Activated CD8-positive, alpha-beta T cell treated with anti-CD3 and anti-CD28 coated beads for 36 hours (primary cell): ENCODE results near the gene LTB. TPM values are rescaled to one million over a fixed set of nuclear protein-coding genes. Genes with fewer than 3 reads are reported as not detected.

Experiments
- ATAC-seq: fragments of 200-7000 bp; cut with Tn5 transposase; one replicate; pipeline ENCODE4 v1.10.0; 2021; ENCODE audit warnings: mild to moderate bottlenecking, moderate library complexity
- CTCF ChIA-PET: fragments of 350-600 bp; sonication (Branson Sonifier 250); formaldehyde crosslinking; loops from one replicate; lab custom pipeline; 2021; ENCODE audit warnings: antibody characterized with exemption; lab: Charles Lee
- POLR2A ChIA-PET: fragments of 350-600 bp; sonication (Branson Sonifier 250); formaldehyde crosslinking; loops from one replicate; lab custom pipeline; 2021; ENCODE audit warnings: antibody characterized with exemption; lab: Charles Lee
- DNase-seq: peaks from one replicate; pipeline ENCODE4 v3.0.0-alpha.2; 2020
- H3K27ac Mint-ChIP-seq: one replicate; pipeline ENCODE4 v1.8.0; 2021; ENCODE audit warnings: mild to moderate bottlenecking, mixed read lengths
- H3K27me3 Mint-ChIP-seq: one replicate; pipeline ENCODE4 v1.8.0; 2021; ENCODE audit warnings: mixed read lengths
- H3K36me3 Mint-ChIP-seq: one replicate; pipeline ENCODE4 v1.8.0; 2021; ENCODE audit warnings: low read depth, mixed read lengths
- H3K4me1 Mint-ChIP-seq: one replicate; pipeline ENCODE4 v1.8.0; 2021; ENCODE audit warnings: low read depth, mixed read lengths
- H3K4me3 Mint-ChIP-seq: one replicate; pipeline ENCODE4 v1.8.0; 2021; ENCODE audit warnings: mild to moderate bottlenecking, moderate library complexity, mixed read lengths
- H3K9me3 Mint-ChIP-seq: one replicate; pipeline ENCODE4 v1.8.0; 2021; ENCODE audit warnings: mixed read lengths
- CTCF ChIP-seq: fragments of 200-600 bp; IDR thresholded peaks from one replicate; pipeline ENCODE4 v1.8.0; 2022; ENCODE audit warnings: antibody characterized with exemption, mild to moderate bottlenecking
- intact Hi-C: fragments of 100-400 bp; cut with micrococcal nuclease; formaldehyde crosslinking; loops from one replicate; pipeline ENCODE4 v1.10.0; 2022
- total RNA-seq, 2 experiments: library from RNA; stranded (reverse); gene quantifications; one replicate each; pipeline ENCODE4 v1.2.3, GENCODE V29; 2021

LTB gene
- total RNA-seq, 2 experiments from 2014 or later: 368 to 375 TPM

GRCh38 chr6:31617010-31617409, 34.8 kb upstream of the LTB start:
- no peaks in the 10 kb centered on the region for H3K27me3 Mint-ChIP-seq
- peak overlapping the region; percentile 95 for H3K4me3 Mint-ChIP-seq
- ATAC-seq (no peak), DNase-seq (no peak)
- peaks cover 48% of the 10 kb centered on the region for H3K4me1 Mint-ChIP-seq
- intact Hi-C loops: no loop called here
- POLR2A ChIA-PET: interaction anchor here (0.7 to 5.1 kb wide), 10 partner anchors 10 to 75 kb away, joined by 3 to 18 read pairs (median 4); partner anchors contain the start of genes CSNK2B and DDX39B
- H3K9me3 Mint-ChIP-seq: no peaks in the 10 kb centered on the region
- H3K36me3 Mint-ChIP-seq: peaks cover 40% of the 10 kb centered on the region
- CTCF ChIA-PET: interaction anchor here (0.8 to 11.2 kb wide), 8 partner anchors 22 to 124 kb away, joined by 3 to 132 read pairs (median 5); partner anchors contain the start of genes ATP6V1G2, LST1, NCR3 and TNF
- TF ChIP-seq CTCF: no peak
- H3K27ac Mint-ChIP-seq: peak overlapping the region; percentile 96

GRCh38 chr6:31615748-31616147, 33.5 kb upstream of the LTB start:
- H3K9me3 Mint-ChIP-seq: no peaks in the 10 kb centered on the region
- H3K27me3 Mint-ChIP-seq: no peaks in the 10 kb centered on the region
- ChIA-PET POLR2A (interaction anchor here (0.9 to 5.1 kb wide), 6 partner anchors 17 to 191 kb away, joined by 3 to 18 read pairs (median 3); partner anchors contain the start of genes BAG6, LSM2 and MICB), CTCF (interaction anchor here (1.0 to 11.2 kb wide), 5 partner anchors 20 to 121 kb away, joined by 3 to 132 read pairs (median 5); partner anchors contain the start of genes NCR3 and TNF)
- peaks cover 28% of the 10 kb centered on the region for H3K36me3 Mint-ChIP-seq
- H3K4me3 Mint-ChIP-seq: peak overlapping the region; percentile 95
- peak overlapping the region; percentile 96 for H3K27ac Mint-ChIP-seq
- H3K4me1 Mint-ChIP-seq: peaks cover 41% of the 10 kb centered on the region
- ATAC-seq (no peak), DNase-seq (peak; percentile 64)
- TF ChIP-seq CTCF: no peak
- intact Hi-C loops: no loop called here

GRCh38 chr6:31614684-31615578, 32.7 kb upstream of the LTB start, which contains the start of gene AIF1:
AIF1 (plus strand) TSS chr6:31615234; CDS start chr6:31615330, 96 bp downstream.
- H3K9me3 Mint-ChIP-seq: no peaks in the 10 kb centered on the region
- intact Hi-C loops: no loop called here
- H3K4me3 Mint-ChIP-seq: peak within 1 kb of the TSS; percentile 95
- DNase-seq (no peak), ATAC-seq (no peak)
- ChIA-PET POLR2A (interaction anchor here (0.7 to 5.1 kb wide), 8 partner anchors 16 to 192 kb away, joined by 3 to 18 read pairs (median 3); partner anchors contain the start of genes BAG6, LSM2 and MICB), CTCF (interaction anchor here (0.9 to 11.2 kb wide), 5 partner anchors 19 to 69 kb away, joined by 3 to 132 read pairs (median 5); partner anchors contain the start of genes ATP6V1G2, NCR3 and TNF)
- no peaks in the 10 kb centered on the region for H3K27me3 Mint-ChIP-seq
- TF ChIP-seq CTCF: no peak
- peak within 1 kb of the TSS; percentile 96 for H3K27ac Mint-ChIP-seq
- peaks cover 28% of the 10 kb centered on the region for H3K36me3 Mint-ChIP-seq
- peaks cover 43% of the 10 kb centered on the region for H3K4me1 Mint-ChIP-seq

- no peak for TF ChIP-seq CTCF
- Mint-ChIP-seq H3K4me3 (no peak overlapping the region), H3K27ac (no peak overlapping the region), H3K4me1 (peaks cover 39% of the 10 kb centered on the region), H3K36me3 (peaks cover 22% of the 10 kb centered on the region), H3K27me3 (no peaks in the 10 kb centered on the region), H3K9me3 (no peaks in the 10 kb centered on the region)
- CTCF ChIA-PET: interaction anchor here (0.9 to 11.2 kb wide), 3 partner anchors 19 to 68 kb away, joined by 3 to 132 read pairs (median 12); partner anchors contain the start of genes ATP6V1G2 and NCR3
- ATAC-seq: no peak
- intact Hi-C loops: no loop called here
- DNase-seq: no peak
- POLR2A ChIA-PET: interaction anchor here (0.7 to 2.9 kb wide), 3 partner anchors 15 to 73 kb away, joined by 3 to 9 read pairs (median 3); no protein-coding TSS in a partner anchor
Observed at GRCh38 chr6:31614075-31614619, 31.9 kb upstream of the LTB start.
